Activated T-helper 2 cell treated with anti-CD3 and anti-CD28 coated beads, Interferon-gamma antibody, Interleukin-2, Interleukin-4, amounts not matched to agents 10 μg/mL and 5 μg/mL and 100 μg/mL, durations not matched to agents 14 hours and 24 hours and 36 hours (primary cell): ENCODE results near the gene STYX. TPM values are rescaled to one million over a fixed set of nuclear protein-coding genes. Genes with fewer than 3 reads are reported as not detected.
"Not testable (repeated sequence)": the region's sequence is repeated elsewhere in the genome, so short reads cannot be mapped to it uniquely, and the experiment has no call there.

Experiments
- DNase-seq: peaks from one replicate; pipeline ENCODE4 v3.0.0; 2021; ENCODE audit warnings: low spot score
- H3K27ac Mint-ChIP-seq: one replicate; pipeline ENCODE4 v1.8.0; 2021; ENCODE audit warnings: mixed read lengths
- H3K27me3 Mint-ChIP-seq: one replicate; pipeline ENCODE4 v1.8.0; 2021; ENCODE audit warnings: low read depth, mixed read lengths
- H3K36me3 Mint-ChIP-seq: one replicate; pipeline ENCODE4 v1.8.0; 2021; ENCODE audit warnings: low read depth, mixed read lengths
- H3K4me1 Mint-ChIP-seq: one replicate; pipeline ENCODE4 v1.8.0; 2021; ENCODE audit warnings: low read depth, mixed read lengths
- H3K4me3 Mint-ChIP-seq: one replicate; pipeline ENCODE4 v1.8.0; 2021; ENCODE audit warnings: low read depth, mild to moderate bottlenecking, moderate library complexity, mixed read lengths
- H3K9me3 Mint-ChIP-seq: one replicate; pipeline ENCODE4 v1.8.0; 2021; ENCODE audit warnings: mixed read lengths
- intact Hi-C: fragments of 100-400 bp; cut with micrococcal nuclease; formaldehyde crosslinking; loops from one replicate; pipeline ENCODE4 v1.15.1; 2023
- total RNA-seq: library from RNA; stranded (reverse); gene quantifications from 2 replicates; pipeline ENCODE4 v1.2.3, GENCODE V29; 2022

STYX gene
- total RNA-seq, 1 donor from 2014 or later = 16.5 TPM

- intact Hi-C loops = loop anchor here (5.0 kb wide), 1 partner anchor 58 kb away; the partner anchor contains the start of gene GNPNAT1
- H3K27me3 Mint-ChIP-seq = no peaks in the 10 kb centered on the region
- H3K4me3 Mint-ChIP-seq = no peak overlapping the region
- peaks cover 39% of the 10 kb centered on the region for H3K4me1 Mint-ChIP-seq
- no peaks in the 10 kb centered on the region for H3K9me3 Mint-ChIP-seq
- H3K27ac Mint-ChIP-seq = no peak overlapping the region
- no peak for DNase-seq
- peaks cover 44% of the 10 kb centered on the region for H3K36me3 Mint-ChIP-seq
These were observed 3.9 kb downstream of the STYX start for GRCh38 chr14:52733824-52734223.

- Mint-ChIP-seq H3K27ac (no peak overlapping the region), H3K9me3 (no peaks in the 10 kb centered on the region), H3K27me3 (no peaks in the 10 kb centered on the region), H3K4me3 (no peak overlapping the region), H3K4me1 (peaks cover 44% of the 10 kb centered on the region), H3K36me3 (peaks cover 49% of the 10 kb centered on the region)
- DNase-seq = no peak
- intact Hi-C loops = no loop called here
These were observed 6.0 kb downstream of the STYX start for GRCh38 chr14:52735921-52736489.

- no peak overlapping the region for H3K27ac Mint-ChIP-seq
- no peak overlapping the region for H3K4me3 Mint-ChIP-seq
- peaks cover 53% of the 10 kb centered on the region for H3K4me1 Mint-ChIP-seq
- H3K36me3 Mint-ChIP-seq = peaks cover 40% of the 10 kb centered on the region
- no peak for DNase-seq
- H3K27me3 Mint-ChIP-seq = no peaks in the 10 kb centered on the region
- no peaks in the 10 kb centered on the region for H3K9me3 Mint-ChIP-seq
- intact Hi-C loops = no loop called here
These were observed 8.4 kb downstream of the STYX start for GRCh38 chr14:52738409-52738808.

GRCh38 chr14:52740751-52741150, 10.8 kb downstream of the STYX start:
- Mint-ChIP-seq H3K4me1 (peaks cover 48% of the 10 kb centered on the region), H3K27ac (no peak overlapping the region), H3K4me3 (no peak overlapping the region), H3K36me3 (peaks cover 26% of the 10 kb centered on the region), H3K27me3 (no peaks in the 10 kb centered on the region), H3K9me3 (no peaks in the 10 kb centered on the region)
- intact Hi-C loops = no loop called here
- DNase-seq = no peak

- H3K27me3 Mint-ChIP-seq = no peaks in the 10 kb centered on the region
- H3K9me3 Mint-ChIP-seq = no peaks in the 10 kb centered on the region
- intact Hi-C loops = loop anchor here (1.0 kb wide), 1 partner anchor 12 kb away; the partner anchor contains the start of gene STYX
- no peak for DNase-seq
- H3K4me3 Mint-ChIP-seq = peak overlapping the region; percentile 64
- H3K27ac Mint-ChIP-seq = peak overlapping the region; percentile 89
- peaks cover 30% of the 10 kb centered on the region for H3K36me3 Mint-ChIP-seq
- peaks cover 44% of the 10 kb centered on the region for H3K4me1 Mint-ChIP-seq
These were observed 11.9 kb downstream of the STYX start for GRCh38 chr14:52741865-52742264.

- Mint-ChIP-seq H3K4me3 (no peak overlapping the region), H3K36me3 (peaks cover 35% of the 10 kb centered on the region), H3K9me3 (no peaks in the 10 kb centered on the region), H3K4me1 (peaks cover 7% of the 10 kb centered on the region), H3K27me3 (no peaks in the 10 kb centered on the region), H3K27ac (no peak overlapping the region)
- no peak for DNase-seq
- intact Hi-C loops = no loop called here
These were observed 18.8 kb downstream of the STYX start for GRCh38 chr14:52748647-52749292.

- H3K36me3 Mint-ChIP-seq = peaks cover 11% of the 10 kb centered on the region
- no peak for DNase-seq
- H3K9me3 Mint-ChIP-seq = no peaks in the 10 kb centered on the region
- H3K4me1 Mint-ChIP-seq = no peaks in the 10 kb centered on the region
- H3K27me3 Mint-ChIP-seq = no peaks in the 10 kb centered on the region
- no peak overlapping the region for H3K27ac Mint-ChIP-seq
- intact Hi-C loops = no loop called here
- H3K4me3 Mint-ChIP-seq = no peak overlapping the region
These were observed 25.8 kb downstream of the STYX start for GRCh38 chr14:52755607-52756316.

GRCh38 chr14:52759145-52759544, 29.2 kb downstream of the STYX start:
- Mint-ChIP-seq H3K27me3 (no peaks in the 10 kb centered on the region), H3K4me3 (no peak overlapping the region), H3K9me3 (no peaks in the 10 kb centered on the region), H3K4me1 (peaks cover 9% of the 10 kb centered on the region), H3K36me3 (peaks cover 21% of the 10 kb centered on the region), H3K27ac (no peak overlapping the region)
- DNase-seq = no peak
- intact Hi-C loops = no loop called here

GRCh38 chr14:52762923-52763322, 33.0 kb downstream of the STYX start:
- DNase-seq, H3K9me3 Mint-ChIP-seq, H3K27me3 Mint-ChIP-seq, H3K4me3 Mint-ChIP-seq, H3K27ac Mint-ChIP-seq, intact Hi-C loops: not testable (repeated sequence)
- Mint-ChIP-seq H3K36me3 (peaks cover 31% of the 10 kb centered on the region), H3K4me1 (peaks cover 14% of the 10 kb centered on the region)

GRCh38 chr14:52767058-52767833, 37.3 kb downstream of the STYX start:
- Mint-ChIP-seq H3K9me3 (no peaks in the 10 kb centered on the region), H3K4me1 (peaks cover 21% of the 10 kb centered on the region), H3K27ac (no peak overlapping the region), H3K36me3 (peaks cover 49% of the 10 kb centered on the region), H3K27me3 (no peaks in the 10 kb centered on the region), H3K4me3 (no peak overlapping the region)
- intact Hi-C loops = no loop called here
- DNase-seq = no peak

GRCh38 chr14:52769887-52770286, 39.9 kb downstream of the STYX start:
- Mint-ChIP-seq H3K27me3 (no peaks in the 10 kb centered on the region), H3K9me3 (no peaks in the 10 kb centered on the region), H3K4me1 (peaks cover 14% of the 10 kb centered on the region), H3K36me3 (peaks cover 55% of the 10 kb centered on the region), H3K4me3 (no peak overlapping the region), H3K27ac (peak overlapping the region; percentile 56)
- intact Hi-C loops = no loop called here
- DNase-seq = no peak

GRCh38 chr14:52776816-52777215, 46.9 kb downstream of the STYX start:
- peaks cover 10% of the 10 kb centered on the region for H3K4me1 Mint-ChIP-seq
- intact Hi-C loops = no loop called here
- no peaks in the 10 kb centered on the region for H3K9me3 Mint-ChIP-seq
- H3K27me3 Mint-ChIP-seq = no peaks in the 10 kb centered on the region
- no peak overlapping the region for H3K27ac Mint-ChIP-seq
- H3K4me3 Mint-ChIP-seq = no peak overlapping the region
- peaks cover 44% of the 10 kb centered on the region for H3K36me3 Mint-ChIP-seq
- DNase-seq = no peak
